HFF-Myc (cell line): ENCODE data around the gene MMD.
A peak's percentile ranks its signal among the peaks of the same experiment; 100 is the strongest.

Experiments
- DNase-seq: peaks from one replicate; pipeline ENCODE4 v3.0.0-alpha.2; 2011; ENCODE audit warnings: low read depth; ENCODE audit errors: extremely low read depth
- H3K4me3 ChIP-seq: replicated peaks from 2 replicates; pipeline ENCODE4 v1.5.1; 2011; ENCODE audit warnings: low read depth, mild to moderate bottlenecking, control low read depth, low read length
- CTCF ChIP-seq: IDR thresholded peaks from 2 replicates; pipeline ENCODE4 v1.5.1; 2012; ENCODE audit warnings: mild to moderate bottlenecking, low read depth, low read length, control low read depth; ENCODE audit errors: missing control alignments

MMD gene

DNA sequence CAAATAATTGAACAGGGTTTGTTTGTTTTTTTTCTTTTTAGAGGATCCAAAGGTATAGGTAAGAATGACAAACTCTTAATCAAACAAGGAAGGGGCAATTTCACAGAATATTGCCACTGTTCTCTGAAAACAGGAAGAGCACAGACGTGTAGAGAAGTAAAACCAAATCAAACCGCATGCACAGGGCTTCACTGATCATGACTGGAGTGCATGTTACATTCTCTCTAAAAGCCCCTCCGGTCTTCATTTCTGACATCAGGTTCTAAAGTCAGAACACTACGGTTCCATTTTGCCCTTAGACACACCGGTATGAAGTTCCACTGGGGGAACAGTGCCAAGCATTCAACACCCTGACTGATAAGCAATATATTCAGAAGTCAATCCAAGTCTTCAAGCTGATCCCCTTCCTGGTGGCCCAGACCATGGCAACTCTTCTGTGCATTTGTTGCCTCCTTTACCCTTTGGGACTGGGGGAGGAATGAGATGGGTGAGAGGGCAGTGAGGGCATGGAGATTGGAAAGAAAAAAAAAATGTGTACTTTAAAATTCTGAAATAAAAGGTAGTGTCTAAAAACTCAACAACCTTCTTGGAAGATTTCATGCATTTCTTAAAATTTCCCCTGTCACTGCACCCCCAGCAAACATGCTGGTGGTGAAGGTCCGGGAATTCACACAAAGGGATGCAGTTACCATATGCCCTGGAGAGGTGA, 1.4 kb downstream of the MMD start:
- peak overlapping the region; percentile 83 for H3K4me3 ChIP-seq
- no peak for TF ChIP-seq CTCF
- DNase-seq, result no peak

GRCh38 chr17:55418369-55419268, 3.0 kb downstream of the MMD start:
- TF ChIP-seq CTCF, result no peak
- DNase-seq, result no peak

DNA sequence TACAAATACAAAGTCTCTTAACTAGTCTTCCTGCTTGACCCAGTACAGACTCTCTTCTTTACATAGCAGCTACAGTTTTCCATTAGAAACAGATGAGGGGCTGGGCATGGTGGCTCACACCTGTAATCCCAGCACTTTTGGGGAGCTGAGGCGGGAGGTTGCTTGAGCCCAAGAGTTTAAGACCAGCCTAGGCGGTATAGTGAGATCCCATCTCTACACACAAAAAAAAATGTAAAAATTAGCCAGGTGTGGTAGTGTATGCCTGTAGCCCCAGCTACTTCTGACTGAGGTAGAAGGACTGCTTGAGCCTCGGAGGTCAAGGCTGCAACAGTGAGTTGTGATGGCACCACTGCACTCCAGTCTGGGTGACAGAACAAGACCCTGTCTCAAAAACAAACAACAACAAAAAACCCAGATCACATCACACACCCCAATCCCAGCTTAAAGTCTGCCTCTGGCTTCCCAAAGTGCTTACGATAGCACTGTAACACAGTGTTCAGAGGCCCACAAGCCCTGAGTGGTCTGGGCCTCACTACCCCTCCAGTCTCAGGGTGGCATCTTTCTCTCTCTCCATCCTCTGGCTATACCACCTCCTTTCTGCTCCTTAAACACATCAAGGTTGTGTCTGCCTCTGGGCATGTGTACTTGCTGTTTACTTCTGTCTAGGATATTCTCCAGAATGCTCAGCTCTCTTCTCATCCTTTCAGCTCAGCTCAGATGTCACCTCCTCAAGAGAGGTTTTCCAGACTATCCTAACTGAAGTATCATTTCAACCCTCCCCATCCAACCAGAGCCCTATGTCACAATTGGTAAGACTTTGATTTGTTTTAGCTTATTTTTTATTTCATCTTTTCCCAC, 4.0 kb downstream of the MMD start:
- H3K4me3 ChIP-seq, result no peak overlapping the region
- no peak for TF ChIP-seq CTCF
- no peak for DNase-seq

More at GRCh38 chr17:55418369-55419268, 3.0 kb downstream of the MMD start:
- H3K4me3 ChIP-seq, result no peak overlapping the region

DNA sequence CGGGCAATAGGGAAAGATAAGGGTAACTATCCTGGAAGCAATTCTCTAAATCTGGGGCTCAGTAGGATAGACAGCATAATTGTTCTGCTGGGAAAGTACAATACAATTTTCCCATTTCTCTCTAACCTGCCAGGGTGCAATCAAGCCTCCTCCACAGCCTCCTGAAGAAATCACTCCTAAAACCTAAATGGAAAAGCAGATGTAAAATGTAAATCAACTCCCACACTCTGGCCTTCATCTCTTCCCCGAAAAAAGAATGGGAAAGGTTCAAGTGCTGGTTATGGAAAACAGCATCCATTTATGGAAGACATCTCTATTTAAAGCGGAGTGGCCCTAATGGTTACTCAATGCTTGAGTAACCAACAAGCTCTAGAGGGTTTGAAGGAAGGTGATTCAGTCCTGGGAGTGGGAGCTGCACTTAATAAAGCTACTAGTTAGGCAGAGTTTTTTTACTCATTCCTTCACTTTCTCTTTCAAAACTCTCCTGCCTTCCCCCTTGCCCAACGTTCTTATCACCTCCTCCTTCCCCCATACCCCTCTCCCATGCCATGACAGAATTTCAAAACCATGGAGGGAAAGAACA, 5.1 kb downstream of the MMD start:
- DNase-seq, result no peak
- H3K4me3 ChIP-seq, result no peak overlapping the region
- no peak for TF ChIP-seq CTCF

DNA sequence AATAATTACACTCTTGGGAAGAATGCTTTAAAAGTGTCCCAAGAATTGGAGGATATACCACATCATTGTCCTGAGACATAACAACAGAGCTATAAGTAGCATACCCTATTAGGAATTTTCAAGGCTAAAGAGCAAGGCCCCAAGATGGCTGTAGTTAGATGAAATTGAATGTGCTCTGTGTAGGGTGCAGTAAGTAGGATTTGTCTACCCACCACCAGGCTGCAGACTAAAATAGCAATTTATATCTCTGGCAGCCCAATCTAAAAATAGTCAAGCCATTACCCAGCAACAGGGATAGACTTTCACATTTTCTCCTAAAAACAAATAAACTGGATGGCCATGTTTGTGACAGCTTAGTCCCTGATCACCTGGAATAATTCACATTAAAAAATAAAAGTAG, 5.6 kb downstream of the MMD start:
- TF ChIP-seq CTCF, result no peak
- no peak overlapping the region for H3K4me3 ChIP-seq
- no peak for DNase-seq

GRCh38 chr17:55414983-55415382, 6.7 kb downstream of the MMD start:
- no peak for DNase-seq
- no peak for TF ChIP-seq CTCF
- H3K4me3 ChIP-seq, result no peak overlapping the region
